CD4-positive, alpha-beta T cell (primary cell): Measurements from ENCODE around the gene TMEM95. TPM values are rescaled to one million over a fixed set of nuclear protein-coding genes. Genes with fewer than 3 reads are reported as not detected.
A peak's percentile ranks its signal among the peaks of the same experiment; 100 is the strongest.

Experiments
- ATAC-seq: fragments of 200-7000 bp; cut with Tn5 transposase; one replicate; pipeline ENCODE4 v1.10.0; 2022; ENCODE audit warnings: mild to moderate bottlenecking; ENCODE audit not compliant: poor library complexity
- CTCF ChIA-PET: fragments of 350-600 bp; sonication (Branson Sonifier 250); formaldehyde crosslinking; loops from one replicate; lab custom pipeline; 2021; ENCODE audit warnings: antibody characterized with exemption, inconsistent platforms; lab: Charles Lee
- POLR2A ChIA-PET: fragments of 350-600 bp; sonication (Branson Sonifier 250); formaldehyde crosslinking; loops from one replicate; lab custom pipeline; 2021; ENCODE audit warnings: antibody characterized with exemption, inconsistent platforms; lab: Charles Lee
- DNase-seq, 14 experiments: peaks; one replicate each; pipeline ENCODE4 v3.0.0-alpha.2; 2013 to 2020; ENCODE audit warnings: mixed read lengths in 2 of 14
- H3K27ac ChIP-seq, 2 donors: one replicate each; pipeline versions ENCODE4 v1.5.1 to v1.7.0; 2013; ENCODE audit warnings: low read length in 2 of 2, low read depth in 1 of 2, mild to moderate bottlenecking in 1 of 2
- H3K27me3 ChIP-seq, 2 experiments: 1 replicate in 1 of 2; 2 replicates in 1 of 2; pipeline versions ENCODE4 v1.6.1 to v1.7.0; 2013; ENCODE audit warnings: low read length in 2 of 2, control low read depth in 1 of 2, mild to moderate bottlenecking in 1 of 2, moderate library complexity in 1 of 2; ENCODE audit not compliant: insufficient read depth in 2 of 2, control insufficient read depth in 1 of 2
- H3K36me3 ChIP-seq: one replicate; pipeline ENCODE4 v1.6.1; 2013; ENCODE audit warnings: low read length, control low read depth; ENCODE audit not compliant: insufficient read depth
- H3K4me1 ChIP-seq: one replicate; pipeline ENCODE4 v1.6.1; 2013; ENCODE audit warnings: low read length, control low read depth; ENCODE audit not compliant: insufficient read depth
- H3K4me3 ChIP-seq: one replicate; pipeline ENCODE4 v1.5.1; 2013; ENCODE audit warnings: mild to moderate bottlenecking, low read length, moderate library complexity
- H3K9me3 ChIP-seq, 2 experiments: 1 replicate in 1 of 2; 2 replicates in 1 of 2; pipeline versions ENCODE4 v1.6.1 to v1.7.0; 2013; ENCODE audit warnings: low read length in 2 of 2, mild to moderate bottlenecking in 2 of 2, control low read depth in 1 of 2, moderate library complexity in 1 of 2; ENCODE audit not compliant: control insufficient read depth in 1 of 2, insufficient read depth in 1 of 2
- H3K27ac Mint-ChIP-seq: one replicate; pipeline ENCODE4 v1.8.0; 2020; ENCODE audit warnings: mixed read lengths
- H3K27me3 Mint-ChIP-seq: one replicate; pipeline ENCODE4 v1.8.0; 2021; ENCODE audit warnings: mixed read lengths
- H3K36me3 Mint-ChIP-seq: one replicate; pipeline ENCODE4 v1.8.0; 2021; ENCODE audit warnings: low read depth, mixed read lengths
- H3K4me1 Mint-ChIP-seq: one replicate; pipeline ENCODE4 v1.8.0; 2021; ENCODE audit warnings: low read depth, mixed read lengths
- H3K4me3 Mint-ChIP-seq: one replicate; pipeline ENCODE4 v1.8.0; 2020; ENCODE audit warnings: mild to moderate bottlenecking, mixed read lengths
- H3K9me3 Mint-ChIP-seq: one replicate; pipeline ENCODE4 v1.8.0; 2020; ENCODE audit warnings: mixed read lengths
- CTCF ChIP-seq: fragments of 200-600 bp; IDR thresholded peaks from one replicate; pipeline ENCODE4 v1.8.0; 2022; ENCODE audit warnings: antibody characterized with exemption, mild to moderate bottlenecking
- intact Hi-C, 2 experiments: fragments of 100-400 bp; cut with DNase I in 1 of 2; cut with micrococcal nuclease in 1 of 2; formaldehyde crosslinking; loops; one replicate each; pipeline versions ENCODE4 v1.15.1 to v1.9.0; 2023 to 2025; cut with DNase I, micrococcal nuclease
- total RNA-seq, 174 experiments: library from RNA in 2 of 174; stranded (reverse) in 2 of 174; gene quantifications; one replicate each; pipeline ENCODE4 v1.2.3 and lab custom pipeline; 2021 to 2026

TMEM95 gene
- total RNA-seq, 2 experiments from 2014 or later = not detected

GRCh38 chr17:7404737-7405349 lies 49.9 kb downstream of the TMEM95 start:
- Histone ChIP-seq H3K9me3 (no peaks in the 10 kb centered on the region), H3K4me3 (peak overlapping the region; percentile 77), H3K36me3 (no peaks in the 10 kb centered on the region), H3K27me3 (peaks cover 0 to 5% of the 10 kb centered on the region in 2 experiments), H3K27ac (peak overlapping the region in 1 of 2 donors; percentile 82), H3K4me1 (peaks cover 36% of the 10 kb centered on the region)
- ChIA-PET CTCF (interaction anchor here (0.8 to 2.6 kb wide), 5 partner anchors 11 to 675 kb away, joined by 4 to 18 read pairs (median 6); partner anchors contain the start of genes PLSCR3 and TMEM102), POLR2A (interaction anchor here (0.6 to 2.9 kb wide), 23 partner anchors 9 to 369 kb away, joined by 3 to 37 read pairs (median 6); partner anchors contain the start of genes ACAP1, MPDU1, NEURL4 and PLSCR3)
- Mint-ChIP-seq H3K27ac (peak overlapping the region; percentile 87), H3K4me3 (peak overlapping the region; percentile 98), H3K36me3 (peaks cover 9% of the 10 kb centered on the region), H3K9me3 (no peaks in the 10 kb centered on the region), H3K27me3 (no peaks in the 10 kb centered on the region), H3K4me1 (peaks cover 29% of the 10 kb centered on the region)
- peak; percentile 50 for ATAC-seq
- peak in 10 of 14 experiments; percentile 18 to 90 (median 74) for DNase-seq
- TF ChIP-seq CTCF = no peak
- intact Hi-C loops = loop anchor here (1.0 to 10.0 kb wide), 4 partner anchors 11 to 79 kb away; partner anchors contain the start of genes PLSCR3 (in 2 of the 2), KCTD11 (in 1 of the 2), POLR2A (in 1 of the 2) and TMEM102 (in 1 of the 2)

DNA sequence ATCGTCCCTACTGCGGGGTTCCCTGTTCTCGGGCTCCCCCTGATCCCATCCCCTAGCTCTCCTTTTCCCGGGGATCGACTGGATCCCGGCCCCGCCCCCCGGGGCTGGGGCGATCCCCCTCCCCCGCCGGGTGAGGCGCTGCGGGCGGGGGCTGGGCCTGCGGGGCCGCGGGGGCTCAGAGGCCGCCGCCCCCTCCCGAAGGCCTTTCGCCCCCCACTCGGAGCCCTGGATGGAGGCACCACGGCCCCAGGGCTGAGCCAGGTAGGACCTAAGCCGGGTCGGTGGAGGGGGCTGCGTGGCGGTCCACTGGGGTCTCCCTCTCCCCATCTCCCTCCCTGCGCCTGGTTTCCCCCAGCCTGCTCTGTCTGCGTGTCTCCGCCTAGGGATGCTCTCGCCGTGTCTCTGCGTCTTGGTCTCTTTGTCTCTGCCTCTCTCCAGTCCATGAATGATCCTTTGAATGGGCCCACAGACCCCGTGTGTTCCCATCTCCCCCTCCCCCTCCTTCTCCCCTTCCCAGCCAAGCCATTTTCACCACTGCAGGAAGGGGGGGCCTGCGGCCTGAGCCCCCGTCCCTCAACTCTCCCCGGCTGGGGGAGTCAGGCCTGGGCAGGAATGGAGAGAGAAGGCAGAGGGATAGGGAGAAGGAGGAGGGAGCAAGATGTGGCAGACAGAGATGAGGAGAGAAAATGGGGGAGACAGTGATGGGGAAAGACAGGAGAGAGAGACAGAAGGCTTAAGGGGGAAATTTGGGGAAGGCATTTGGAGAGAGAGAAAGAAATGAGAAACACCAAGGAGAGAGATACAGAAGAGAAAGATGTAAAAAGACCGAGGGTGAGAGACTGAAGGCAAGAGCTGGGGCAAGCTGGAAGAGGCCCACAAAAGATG lies 50.6 kb downstream of the TMEM95 start:
- peaks cover 0 to 5% of the 10 kb centered on the region in 2 experiments for H3K27me3 ChIP-seq
- Mint-ChIP-seq H3K36me3 (peaks cover 9% of the 10 kb centered on the region), H3K9me3 (no peaks in the 10 kb centered on the region), H3K4me3 (peak overlapping the region; percentile 89), H3K27ac (peak overlapping the region; percentile 63), H3K4me1 (peaks cover 28% of the 10 kb centered on the region), H3K27me3 (no peaks in the 10 kb centered on the region)
- H3K36me3 ChIP-seq = no peaks in the 10 kb centered on the region
- peak overlapping the region; percentile 77 for H3K4me3 ChIP-seq
- ATAC-seq = no peak
- CTCF ChIA-PET = interaction anchor here (2.3 kb wide), 1 partner anchor 21 kb away, joined by 6 read pairs; no protein-coding TSS in a partner anchor
- peaks cover 36% of the 10 kb centered on the region for H3K4me1 ChIP-seq
- H3K9me3 ChIP-seq = no peaks in the 10 kb centered on the region
- no peak for TF ChIP-seq CTCF
- DNase-seq = peak in 1 of 14 experiments; percentile 50
- intact Hi-C loops = loop anchor here in 1 of 2 experiments (2.0 to 10.0 kb wide), 2 partner anchors 29 to 51 kb away; partner anchors contain the start of genes KCTD11, TMEM102 and TMEM95
- H3K27ac ChIP-seq = no peak overlapping the region
- POLR2A ChIA-PET = interaction anchor here (1.2 to 2.9 kb wide), 3 partner anchors 22 to 281 kb away, joined by 4 to 23 read pairs (median 7); partner anchors contain the start of genes POLR2A and TP53

- intact Hi-C loops = loop anchor here in 1 of 2 experiments (10.0 kb wide), 1 partner anchor 52 kb away; the partner anchor contains the start of genes KCTD11 and TMEM95
- H3K27me3 ChIP-seq = peaks cover 0 to 5% of the 10 kb centered on the region in 2 experiments
- Mint-ChIP-seq H3K27ac (peak overlapping the region; percentile 63), H3K4me3 (peak overlapping the region; percentile 89), H3K27me3 (no peaks in the 10 kb centered on the region), H3K36me3 (peaks cover 9% of the 10 kb centered on the region), H3K9me3 (no peaks in the 10 kb centered on the region), H3K4me1 (peaks cover 28% of the 10 kb centered on the region)
- H3K9me3 ChIP-seq = no peaks in the 10 kb centered on the region
- no peak overlapping the region for H3K27ac ChIP-seq
- ChIA-PET CTCF (no interaction called here), POLR2A (interaction anchor here (1.2 to 1.5 kb wide), 2 partner anchors 22 to 280 kb away, joined by 4 to 7 read pairs; partner anchors contain the start of gene TP53)
- no peak overlapping the region for H3K4me3 ChIP-seq
- TF ChIP-seq CTCF = no peak
- H3K36me3 ChIP-seq = no peaks in the 10 kb centered on the region
- peaks cover 36% of the 10 kb centered on the region for H3K4me1 ChIP-seq
- DNase-seq (no peak), ATAC-seq (no peak)
Observed at GRCh38 chr17:7406235-7406825, 51.4 kb downstream of the TMEM95 start.
